ENCODE measurements around the gene HSD17B13. TPM values are rescaled to one million over a fixed set of nuclear protein-coding genes. Genes with fewer than 3 reads are reported as not detected.

The HSD17B13 gene
- total RNA-seq, 1 experiment from 2014 or later: not detected

DNA sequence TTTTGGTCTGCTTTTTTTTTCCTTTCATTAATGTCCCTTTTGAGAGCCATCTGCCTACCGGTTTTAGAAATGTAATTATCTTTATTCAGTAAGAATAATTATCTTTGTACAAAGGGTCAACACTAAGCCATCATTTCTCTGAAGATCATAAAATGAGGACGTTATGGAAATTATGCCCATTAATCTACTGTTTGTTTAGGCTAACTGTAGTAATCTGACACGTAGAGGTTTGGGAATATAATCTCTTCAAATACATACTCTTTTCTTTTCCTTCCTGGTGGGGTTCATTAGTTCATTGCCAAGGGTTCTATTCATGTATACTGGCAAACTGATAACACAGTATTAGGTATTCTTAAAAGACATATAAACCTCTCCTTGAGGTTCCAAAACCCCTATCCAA lies 3.8 kb upstream of the HSD17B13 start (continued):
- TF ChIP-seq, protein P1, sequence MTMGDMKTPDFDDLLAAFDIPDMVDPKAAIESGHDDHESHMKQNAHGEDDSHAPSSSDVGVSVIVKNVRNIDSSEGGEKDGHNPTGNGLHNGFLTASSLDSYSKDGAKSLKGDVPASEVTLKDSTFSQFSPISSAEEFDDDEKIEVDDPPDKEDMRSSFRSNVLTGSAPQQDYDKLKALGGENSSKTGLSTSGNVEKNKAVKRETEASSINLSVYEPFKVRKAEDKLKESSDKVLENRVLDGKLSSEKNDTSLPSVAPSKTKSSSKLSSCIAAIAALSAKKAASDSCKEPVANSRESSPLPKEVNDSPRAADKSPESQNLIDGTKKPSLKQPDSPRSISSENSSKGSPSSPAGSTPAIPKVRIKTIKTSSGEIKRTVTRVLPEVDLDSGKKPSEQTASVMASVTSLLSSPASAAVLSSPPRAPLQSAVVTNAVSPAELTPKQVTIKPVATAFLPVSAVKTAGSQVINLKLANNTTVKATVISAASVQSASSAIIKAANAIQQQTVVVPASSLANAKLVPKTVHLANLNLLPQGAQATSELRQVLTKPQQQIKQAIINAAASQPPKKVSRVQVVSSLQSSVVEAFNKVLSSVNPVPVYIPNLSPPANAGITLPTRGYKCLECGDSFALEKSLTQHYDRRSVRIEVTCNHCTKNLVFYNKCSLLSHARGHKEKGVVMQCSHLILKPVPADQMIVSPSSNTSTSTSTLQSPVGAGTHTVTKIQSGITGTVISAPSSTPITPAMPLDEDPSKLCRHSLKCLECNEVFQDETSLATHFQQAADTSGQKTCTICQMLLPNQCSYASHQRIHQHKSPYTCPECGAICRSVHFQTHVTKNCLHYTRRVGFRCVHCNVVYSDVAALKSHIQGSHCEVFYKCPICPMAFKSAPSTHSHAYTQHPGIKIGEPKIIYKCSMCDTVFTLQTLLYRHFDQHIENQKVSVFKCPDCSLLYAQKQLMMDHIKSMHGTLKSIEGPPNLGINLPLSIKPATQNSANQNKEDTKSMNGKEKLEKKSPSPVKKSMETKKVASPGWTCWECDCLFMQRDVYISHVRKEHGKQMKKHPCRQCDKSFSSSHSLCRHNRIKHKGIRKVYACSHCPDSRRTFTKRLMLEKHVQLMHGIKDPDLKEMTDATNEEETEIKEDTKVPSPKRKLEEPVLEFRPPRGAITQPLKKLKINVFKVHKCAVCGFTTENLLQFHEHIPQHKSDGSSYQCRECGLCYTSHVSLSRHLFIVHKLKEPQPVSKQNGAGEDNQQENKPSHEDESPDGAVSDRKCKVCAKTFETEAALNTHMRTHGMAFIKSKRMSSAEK (CRISPR knock-in tag; IDR thresholded peaks at IDR 0.05; ENCODE audit: borderline replicate concordance): no peak
- TF ChIP-seq CREM (CRISPR knock-in tag; IDR thresholded peaks at IDR 0.05) (no peak), KAT7 (CRISPR knock-in tag; IDR thresholded peaks at IDR 0.05; ENCODE audit: borderline replicate concordance) (no peak), ZNF138 (CRISPR knock-in tag; conservative IDR thresholded peaks at IDR 0.05) (no peak)

DNA sequence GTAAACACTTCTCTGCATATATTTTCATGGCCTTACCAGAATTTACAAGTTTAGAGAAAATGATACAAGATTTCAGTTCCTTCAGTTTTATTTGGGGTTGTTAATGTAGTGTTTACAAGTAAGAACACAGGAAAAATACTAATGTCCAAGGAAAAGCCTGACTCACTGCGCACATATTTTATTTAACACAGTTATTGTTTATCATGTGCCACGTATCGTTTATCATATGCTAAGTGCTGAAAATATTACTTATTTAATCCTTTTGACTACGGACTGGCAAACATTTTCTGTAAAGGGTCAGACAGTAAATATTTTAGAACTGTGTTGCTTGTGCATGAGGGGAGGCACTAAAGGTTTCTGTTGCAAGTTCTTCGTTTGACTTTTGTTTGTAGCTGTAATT lies 794 bp downstream of the HSD17B13 start:
- CTCF ChIA-PET: interaction anchor here (0.6 kb wide), 1 partner anchor 14 kb away, joined by 3 read pairs; no protein-coding TSS in a partner anchor
- H3K4me3 Mint-ChIP-seq: no peak overlapping the region
- TF ChIP-seq MXD4 (CRISPR knock-in tag; IDR thresholded peaks at IDR 0.05; ENCODE audit: borderline replicate concordance) (no peak), ZNF317 (CRISPR knock-in tag; IDR thresholded peaks at IDR 0.05; ENCODE audit: borderline replicate concordance, low read depth) (no peak), GTF2I (CRISPR knock-in tag; conservative IDR thresholded peaks at IDR 0.05) (no peak), PRRX2 (CRISPR knock-in tag; IDR thresholded peaks at IDR 0.05) (no peak), RORB (CRISPR knock-in tag; IDR thresholded peaks at IDR 0.05) (no peak), TP53 (CRISPR knock-in tag; IDR thresholded peaks at IDR 0.05) (no peak), ESRRA (CRISPR knock-in tag; IDR thresholded peaks at IDR 0.05; ENCODE audit: borderline replicate concordance) (no peak), CBFB (CRISPR knock-in tag; IDR thresholded peaks at IDR 0.05; ENCODE audit: low read depth) (no peak), ZNF423 (CRISPR knock-in tag; IDR thresholded peaks at IDR 0.05) (no peak), TEAD1 (CRISPR knock-in tag; IDR thresholded peaks at IDR 0.05) (no peak), ATF1 (CRISPR knock-in tag; IDR thresholded peaks at IDR 0.05) (no peak)
- TF ChIP-seq, protein P2, sequence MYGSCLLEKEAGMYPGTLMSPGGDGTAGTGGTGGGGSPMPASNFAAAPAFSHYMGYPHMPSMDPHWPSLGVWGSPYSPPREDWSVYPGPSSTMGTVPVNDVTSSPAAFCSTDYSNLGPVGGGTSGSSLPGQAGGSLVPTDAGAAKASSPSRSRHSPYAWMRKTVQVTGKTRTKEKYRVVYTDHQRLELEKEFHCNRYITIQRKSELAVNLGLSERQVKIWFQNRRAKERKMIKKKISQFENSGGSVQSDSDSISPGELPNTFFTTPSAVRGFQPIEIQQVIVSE (CRISPR knock-in tag; IDR thresholded peaks at IDR 0.05; ENCODE audit: borderline replicate concordance): no peak
- TF ChIP-seq, protein P3, sequence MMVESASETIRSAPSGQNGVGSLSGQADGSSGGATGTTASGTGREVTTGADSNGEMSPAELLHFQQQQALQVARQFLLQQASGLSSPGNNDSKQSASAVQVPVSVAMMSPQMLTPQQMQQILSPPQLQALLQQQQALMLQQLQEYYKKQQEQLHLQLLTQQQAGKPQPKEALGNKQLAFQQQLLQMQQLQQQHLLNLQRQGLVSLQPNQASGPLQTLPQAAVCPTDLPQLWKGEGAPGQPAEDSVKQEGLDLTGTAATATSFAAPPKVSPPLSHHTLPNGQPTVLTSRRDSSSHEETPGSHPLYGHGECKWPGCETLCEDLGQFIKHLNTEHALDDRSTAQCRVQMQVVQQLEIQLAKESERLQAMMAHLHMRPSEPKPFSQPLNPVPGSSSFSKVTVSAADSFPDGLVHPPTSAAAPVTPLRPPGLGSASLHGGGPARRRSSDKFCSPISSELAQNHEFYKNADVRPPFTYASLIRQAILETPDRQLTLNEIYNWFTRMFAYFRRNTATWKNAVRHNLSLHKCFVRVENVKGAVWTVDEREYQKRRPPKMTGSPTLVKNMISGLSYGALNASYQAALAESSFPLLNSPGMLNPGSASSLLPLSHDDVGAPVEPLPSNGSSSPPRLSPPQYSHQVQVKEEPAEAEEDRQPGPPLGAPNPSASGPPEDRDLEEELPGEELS (CRISPR knock-in tag; IDR thresholded peaks at IDR 0.05): no peak
- TF ChIP-seq, protein P4, sequence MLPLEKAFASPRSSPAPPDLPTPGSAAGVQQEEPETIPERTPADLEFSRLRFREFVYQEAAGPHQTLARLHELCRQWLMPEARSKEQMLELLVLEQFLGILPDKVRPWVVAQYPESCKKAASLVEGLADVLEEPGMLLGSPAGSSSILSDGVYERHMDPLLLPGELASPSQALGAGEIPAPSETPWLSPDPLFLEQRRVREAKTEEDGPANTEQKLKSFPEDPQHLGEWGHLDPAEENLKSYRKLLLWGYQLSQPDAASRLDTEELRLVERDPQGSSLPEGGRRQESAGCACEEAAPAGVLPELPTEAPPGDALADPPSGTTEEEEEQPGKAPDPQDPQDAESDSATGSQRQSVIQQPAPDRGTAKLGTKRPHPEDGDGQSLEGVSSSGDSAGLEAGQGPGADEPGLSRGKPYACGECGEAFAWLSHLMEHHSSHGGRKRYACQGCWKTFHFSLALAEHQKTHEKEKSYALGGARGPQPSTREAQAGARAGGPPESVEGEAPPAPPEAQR (CRISPR knock-in tag; IDR thresholded peaks at IDR 0.05): no peak
- TF ChIP-seq, protein P5, sequence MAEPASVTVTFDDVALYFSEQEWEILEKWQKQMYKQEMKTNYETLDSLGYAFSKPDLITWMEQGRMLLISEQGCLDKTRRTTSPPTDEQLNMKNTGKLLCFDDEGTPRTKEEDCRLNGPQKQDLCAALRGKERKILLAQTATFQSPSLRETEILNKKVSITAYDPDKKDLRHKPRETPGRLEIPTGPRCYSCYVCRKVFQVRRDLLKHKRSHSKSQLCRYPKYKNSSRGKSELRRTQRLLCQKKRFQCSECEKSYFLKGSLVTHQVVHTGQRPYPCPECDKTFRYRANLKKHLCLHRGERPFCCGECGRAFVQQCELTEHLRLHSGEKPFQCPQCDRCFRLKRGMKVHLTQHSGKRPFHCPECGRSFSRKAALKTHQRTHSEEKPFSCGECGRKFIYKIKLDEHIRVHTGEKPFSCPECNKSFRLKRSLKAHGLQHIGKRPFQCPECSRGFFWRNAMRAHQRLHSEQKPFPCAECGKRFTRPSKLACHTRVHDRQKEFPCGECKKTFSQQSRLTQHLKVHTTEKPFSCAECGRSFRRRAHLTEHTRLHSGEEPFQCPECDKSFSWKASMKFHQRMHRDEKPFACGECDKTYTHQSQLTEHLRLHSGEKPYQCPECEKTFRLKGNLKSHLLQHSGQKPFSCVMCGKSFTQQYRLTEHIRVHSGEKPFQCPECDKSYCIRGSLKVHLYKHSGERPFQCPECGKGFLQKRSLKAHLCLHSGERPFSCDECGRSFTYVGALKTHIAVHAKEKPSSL (CRISPR knock-in tag; conservative IDR thresholded peaks at IDR 0.05): no peak
- TF ChIP-seq, protein P6, sequence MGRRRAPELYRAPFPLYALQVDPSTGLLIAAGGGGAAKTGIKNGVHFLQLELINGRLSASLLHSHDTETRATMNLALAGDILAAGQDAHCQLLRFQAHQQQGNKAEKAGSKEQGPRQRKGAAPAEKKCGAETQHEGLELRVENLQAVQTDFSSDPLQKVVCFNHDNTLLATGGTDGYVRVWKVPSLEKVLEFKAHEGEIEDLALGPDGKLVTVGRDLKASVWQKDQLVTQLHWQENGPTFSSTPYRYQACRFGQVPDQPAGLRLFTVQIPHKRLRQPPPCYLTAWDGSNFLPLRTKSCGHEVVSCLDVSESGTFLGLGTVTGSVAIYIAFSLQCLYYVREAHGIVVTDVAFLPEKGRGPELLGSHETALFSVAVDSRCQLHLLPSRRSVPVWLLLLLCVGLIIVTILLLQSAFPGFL (CRISPR knock-in tag; IDR thresholded peaks at IDR 0.05; ENCODE audit: borderline replicate concordance): no peak
- TF ChIP-seq, protein P7, sequence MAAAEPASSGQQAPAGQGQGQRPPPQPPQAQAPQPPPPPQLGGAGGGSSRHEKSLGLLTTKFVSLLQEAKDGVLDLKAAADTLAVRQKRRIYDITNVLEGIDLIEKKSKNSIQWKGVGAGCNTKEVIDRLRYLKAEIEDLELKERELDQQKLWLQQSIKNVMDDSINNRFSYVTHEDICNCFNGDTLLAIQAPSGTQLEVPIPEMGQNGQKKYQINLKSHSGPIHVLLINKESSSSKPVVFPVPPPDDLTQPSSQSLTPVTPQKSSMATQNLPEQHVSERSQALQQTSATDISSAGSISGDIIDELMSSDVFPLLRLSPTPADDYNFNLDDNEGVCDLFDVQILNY (CRISPR knock-in tag; IDR thresholded peaks at IDR 0.05): no peak
- TF ChIP-seq, protein P8, sequence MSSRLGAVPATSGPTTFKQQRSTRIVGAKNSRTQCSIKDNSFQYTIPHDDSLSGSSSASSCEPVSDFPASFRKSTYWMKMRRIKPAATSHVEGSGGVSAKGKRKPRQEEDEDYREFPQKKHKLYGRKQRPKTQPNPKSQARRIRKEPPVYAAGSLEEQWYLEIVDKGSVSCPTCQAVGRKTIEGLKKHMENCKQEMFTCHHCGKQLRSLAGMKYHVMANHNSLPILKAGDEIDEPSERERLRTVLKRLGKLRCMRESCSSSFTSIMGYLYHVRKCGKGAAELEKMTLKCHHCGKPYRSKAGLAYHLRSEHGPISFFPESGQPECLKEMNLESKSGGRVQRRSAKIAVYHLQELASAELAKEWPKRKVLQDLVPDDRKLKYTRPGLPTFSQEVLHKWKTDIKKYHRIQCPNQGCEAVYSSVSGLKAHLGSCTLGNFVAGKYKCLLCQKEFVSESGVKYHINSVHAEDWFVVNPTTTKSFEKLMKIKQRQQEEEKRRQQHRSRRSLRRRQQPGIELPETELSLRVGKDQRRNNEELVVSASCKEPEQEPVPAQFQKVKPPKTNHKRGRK (CRISPR knock-in tag; IDR thresholded peaks at IDR 0.05; ENCODE audit: borderline replicate concordance): no peak

More for the DNA sequence above, 794 bp downstream of the HSD17B13 start:
- H3K27me3 Mint-ChIP-seq (ENCODE audit: low read depth): no peaks in the 10 kb centered on the region
- H3K36me3 Mint-ChIP-seq: no peaks in the 10 kb centered on the region
- DNase-seq (ENCODE audit: low spot score) (no peak), ATAC-seq (no peak)
- POLR2A ChIA-PET: no interaction called here
- no peaks in the 10 kb centered on the region for H3K9me3 Mint-ChIP-seq
- H3K4me1 Mint-ChIP-seq: no peaks in the 10 kb centered on the region
- H3K27ac Mint-ChIP-seq: no peak overlapping the region

Data from WTC11 (cell line).